Esophagus squamous epithelium (tissue), 4 donors: ENCODE results near the gene MORN5.

Experiments
- POLR2A ChIP-seq, 4 donors: fragments of 450-650 bp; IDR thresholded peaks; one replicate each; pipeline ENCODE4 v1.6.1; 2017; ENCODE audit warnings: antibody characterized with exemption in 4 of 4, mild to moderate bottlenecking in 4 of 4, moderate library complexity in 3 of 4
- TF ChIP-seq, protein P1 (sequence below), 6 experiments: fragments of 450-650 bp in 4 of 6; fragments of 200-600 bp in 2 of 6; sonication (generic) in 2 of 6; IDR thresholded peaks; one replicate each; pipeline ENCODE4 v1.5.1; 2016 to 2019; ENCODE audit warnings: antibody characterized with exemption in 6 of 6, mild to moderate bottlenecking in 4 of 6, moderate library complexity in 4 of 6

- TF ChIP-seq, protein P1, sequence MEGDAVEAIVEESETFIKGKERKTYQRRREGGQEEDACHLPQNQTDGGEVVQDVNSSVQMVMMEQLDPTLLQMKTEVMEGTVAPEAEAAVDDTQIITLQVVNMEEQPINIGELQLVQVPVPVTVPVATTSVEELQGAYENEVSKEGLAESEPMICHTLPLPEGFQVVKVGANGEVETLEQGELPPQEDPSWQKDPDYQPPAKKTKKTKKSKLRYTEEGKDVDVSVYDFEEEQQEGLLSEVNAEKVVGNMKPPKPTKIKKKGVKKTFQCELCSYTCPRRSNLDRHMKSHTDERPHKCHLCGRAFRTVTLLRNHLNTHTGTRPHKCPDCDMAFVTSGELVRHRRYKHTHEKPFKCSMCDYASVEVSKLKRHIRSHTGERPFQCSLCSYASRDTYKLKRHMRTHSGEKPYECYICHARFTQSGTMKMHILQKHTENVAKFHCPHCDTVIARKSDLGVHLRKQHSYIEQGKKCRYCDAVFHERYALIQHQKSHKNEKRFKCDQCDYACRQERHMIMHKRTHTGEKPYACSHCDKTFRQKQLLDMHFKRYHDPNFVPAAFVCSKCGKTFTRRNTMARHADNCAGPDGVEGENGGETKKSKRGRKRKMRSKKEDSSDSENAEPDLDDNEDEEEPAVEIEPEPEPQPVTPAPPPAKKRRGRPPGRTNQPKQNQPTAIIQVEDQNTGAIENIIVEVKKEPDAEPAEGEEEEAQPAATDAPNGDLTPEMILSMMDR (IDR thresholded peaks at IDR 0.05): no peak
- no peak for TF ChIP-seq POLR2A (IDR thresholded peaks at IDR 0.05)
Measured at GRCh38 chr9:122190597-122191381, 31.1 kb downstream of the MORN5 start.
